CD4-positive, alpha-beta T cell treated with Interleukin-12 subunit alpha and Interleukin-12 subunit beta, for 1 hour (primary cell): ENCODE measurements around the gene SMAD3.
A peak's percentile ranks its signal among the peaks of the same experiment; 100 is the strongest.

ENCODE experiments used
- DNase-seq: peaks from one replicate; pipeline ENCODE4 v3.0.0-alpha.2; 2020

SMAD3 gene

DNA sequence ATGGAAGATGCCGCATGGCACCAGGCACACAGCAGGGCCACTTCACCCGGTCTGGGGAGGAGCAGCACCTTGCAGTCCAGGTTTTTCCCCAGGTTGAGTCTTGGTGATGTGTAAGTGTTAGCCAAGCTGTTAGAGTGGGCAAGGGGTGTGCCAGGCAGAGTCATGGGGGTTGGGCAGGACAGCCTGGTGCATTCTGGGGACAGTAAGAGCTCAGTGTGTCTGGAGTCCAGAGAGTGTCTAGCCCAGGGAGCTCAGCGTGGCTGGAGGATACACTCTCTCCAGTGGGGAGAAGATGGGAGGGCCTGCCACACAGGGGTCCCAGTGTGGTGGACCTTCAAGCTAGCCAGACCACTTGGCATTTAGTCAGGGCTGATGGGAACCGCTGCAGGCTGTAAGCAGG lies 101.7 kb downstream of the SMAD3 start:
- no peak for DNase-seq

GRCh38 chr15:67168694-67169093 lies 103.3 kb downstream of the SMAD3 start:
- no peak for DNase-seq

- no peak for DNase-seq
These were observed 104.9 kb downstream of the SMAD3 start for GRCh38 chr15:67170143-67170925.

DNA sequence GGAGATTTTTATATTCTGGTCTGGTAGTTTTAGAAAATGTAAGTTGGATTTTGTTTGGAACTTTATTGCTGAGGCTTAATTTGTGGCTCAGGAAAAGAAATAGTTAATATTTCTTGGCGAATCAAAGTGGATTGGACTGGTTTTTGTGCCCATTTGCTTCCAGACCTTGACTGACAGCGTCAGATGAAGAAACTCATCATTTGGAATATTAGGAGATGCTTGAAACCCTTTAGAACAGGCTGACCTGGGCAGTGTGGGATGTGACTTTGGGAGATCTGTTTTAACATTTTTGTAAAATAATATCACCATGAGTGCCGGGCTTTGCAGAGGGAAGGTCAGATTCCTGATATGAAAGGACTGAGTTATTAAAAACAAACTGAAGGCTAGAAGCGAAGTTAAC lies 106.1 kb downstream of the SMAD3 start:
- no peak for DNase-seq

GRCh38 chr15:67172172-67172571 lies 106.8 kb downstream of the SMAD3 start:
- no peak for DNase-seq

DNA sequence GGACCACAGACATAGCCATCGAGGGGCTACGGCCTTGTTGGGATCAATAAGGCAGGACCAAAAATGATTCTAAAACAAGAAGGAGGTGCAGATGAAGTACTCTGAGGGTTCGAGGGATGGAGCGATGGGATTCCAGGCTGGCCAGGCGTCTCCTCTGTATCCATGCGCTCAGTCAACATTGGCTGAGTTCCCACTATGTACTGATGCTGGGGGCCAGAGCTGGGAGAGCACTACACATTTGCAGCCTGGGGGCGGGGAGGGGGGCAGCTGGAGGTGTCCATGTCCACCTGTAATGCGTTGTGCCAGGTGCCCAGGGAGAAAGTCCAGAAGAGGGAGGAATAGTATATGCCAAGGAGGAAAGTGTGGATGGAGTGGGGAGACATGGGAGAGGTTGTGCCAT lies 107.6 kb downstream of the SMAD3 start:
- no peak for DNase-seq

GRCh38 chr15:67173786-67174185 lies 108.4 kb downstream of the SMAD3 start:
- no peak for DNase-seq

DNA sequence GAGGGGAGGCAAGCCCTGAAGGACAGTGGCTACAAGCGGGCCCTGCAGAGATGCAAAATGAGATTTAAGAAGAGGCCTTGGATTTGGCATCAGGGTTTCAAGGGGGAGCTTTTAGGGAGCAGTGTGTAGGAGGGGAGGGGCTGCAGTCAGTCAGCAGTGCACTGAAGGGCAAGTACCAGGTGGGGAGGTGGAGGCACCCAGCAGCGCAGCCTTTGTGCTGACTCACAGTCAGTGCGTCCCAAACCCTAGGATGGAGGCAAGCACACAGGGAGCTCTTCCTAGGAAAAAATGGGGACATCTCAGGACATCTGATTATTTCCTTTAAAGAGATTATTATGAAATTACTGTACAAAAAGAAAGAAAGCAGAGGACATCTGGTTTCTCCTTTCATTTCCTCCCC lies 109.0 kb downstream of the SMAD3 start:
- no peak for DNase-seq

DNA sequence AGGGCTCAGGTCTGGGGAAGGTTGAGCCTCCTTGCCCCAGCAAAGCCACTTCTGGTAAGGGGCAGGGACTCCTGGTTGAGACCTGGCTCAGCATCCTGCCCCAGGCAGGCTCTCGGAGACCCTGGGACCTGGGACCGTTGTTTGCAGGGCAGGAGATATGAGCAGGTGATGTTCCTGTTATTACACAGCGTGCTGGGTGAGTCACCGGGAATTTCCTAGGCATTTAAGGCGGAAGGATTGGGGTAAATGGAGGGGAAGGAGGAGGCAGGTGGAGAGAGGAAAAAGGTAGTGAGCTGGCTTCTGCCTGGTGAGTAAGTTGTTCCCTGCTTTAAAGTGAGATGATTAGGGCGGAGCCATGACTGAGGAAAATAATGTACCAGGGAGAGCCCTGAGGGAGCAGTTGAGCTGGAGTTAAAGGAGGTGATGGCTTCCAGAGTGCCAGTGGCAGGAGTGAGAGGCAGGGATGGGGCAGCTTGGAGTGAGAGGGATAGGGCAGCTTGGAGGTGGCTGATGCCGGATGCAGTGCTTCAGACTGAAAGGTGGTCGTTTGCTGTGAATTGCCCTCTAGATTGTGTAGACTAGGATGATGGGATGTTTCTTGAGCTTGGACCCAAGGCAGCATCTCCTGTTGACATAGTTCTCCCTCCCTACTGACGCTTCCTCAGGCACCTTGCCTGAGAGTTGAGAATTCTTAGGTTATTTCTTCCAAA lies 109.6 kb downstream of the SMAD3 start:
- no peak for DNase-seq

GRCh38 chr15:67175643-67176071 lies 110.3 kb downstream of the SMAD3 start:
- peak; percentile 31 for DNase-seq

GRCh38 chr15:67176195-67176971 lies 111.0 kb downstream of the SMAD3 start:
- no peak for DNase-seq

DNA sequence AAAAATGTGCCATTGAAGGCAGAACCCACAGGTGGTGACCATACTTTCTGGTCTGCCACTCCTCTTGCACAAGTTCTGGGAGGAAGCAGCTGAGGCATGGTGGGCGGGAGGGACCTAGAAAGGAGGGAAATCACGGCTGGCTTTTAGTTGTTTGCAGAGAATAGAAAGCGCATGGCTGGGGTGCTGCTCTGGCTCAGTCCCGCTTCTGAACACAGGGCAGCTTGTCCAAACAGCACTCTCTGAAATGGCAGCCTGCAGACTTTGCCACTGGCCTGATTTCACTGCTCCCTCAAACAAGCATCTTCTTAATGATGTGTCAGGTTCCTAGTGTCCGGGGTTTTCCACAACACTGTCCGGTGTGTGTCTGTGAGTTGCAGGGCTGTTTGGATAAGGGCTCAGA lies 112.3 kb downstream of the SMAD3 start:
- no peak for DNase-seq

DNA sequence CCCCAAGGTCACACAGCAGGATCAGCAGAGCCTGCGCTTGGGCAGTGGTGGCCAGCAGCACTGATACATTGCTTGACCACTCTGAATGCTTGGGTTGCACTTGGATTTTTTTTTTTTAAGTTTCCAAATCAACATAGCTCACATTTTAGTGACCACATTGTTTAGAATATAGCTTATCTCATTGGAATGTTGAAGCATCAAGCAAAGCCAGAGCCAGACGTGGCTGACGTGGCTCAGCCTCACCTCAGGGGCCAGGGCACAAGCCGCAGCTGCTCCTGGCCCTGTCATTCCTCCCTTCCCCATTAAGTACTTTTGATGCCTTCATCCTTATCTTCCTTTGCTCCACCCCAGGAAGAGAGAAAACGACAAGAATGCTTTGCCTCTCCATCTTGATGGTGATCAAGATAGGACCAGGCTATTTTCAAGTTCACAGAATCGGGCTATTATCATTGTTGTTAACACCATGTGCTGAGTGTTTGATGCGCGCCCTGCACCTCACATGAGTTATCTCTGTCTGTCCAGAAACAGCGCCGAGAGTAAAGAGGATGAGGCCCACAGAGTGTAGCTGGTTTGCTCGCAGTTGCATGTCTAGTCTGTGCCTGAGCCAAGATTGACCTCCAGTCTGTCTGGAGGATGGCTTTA lies 113.3 kb downstream of the SMAD3 start:
- DNase-seq, result no peak

DNA sequence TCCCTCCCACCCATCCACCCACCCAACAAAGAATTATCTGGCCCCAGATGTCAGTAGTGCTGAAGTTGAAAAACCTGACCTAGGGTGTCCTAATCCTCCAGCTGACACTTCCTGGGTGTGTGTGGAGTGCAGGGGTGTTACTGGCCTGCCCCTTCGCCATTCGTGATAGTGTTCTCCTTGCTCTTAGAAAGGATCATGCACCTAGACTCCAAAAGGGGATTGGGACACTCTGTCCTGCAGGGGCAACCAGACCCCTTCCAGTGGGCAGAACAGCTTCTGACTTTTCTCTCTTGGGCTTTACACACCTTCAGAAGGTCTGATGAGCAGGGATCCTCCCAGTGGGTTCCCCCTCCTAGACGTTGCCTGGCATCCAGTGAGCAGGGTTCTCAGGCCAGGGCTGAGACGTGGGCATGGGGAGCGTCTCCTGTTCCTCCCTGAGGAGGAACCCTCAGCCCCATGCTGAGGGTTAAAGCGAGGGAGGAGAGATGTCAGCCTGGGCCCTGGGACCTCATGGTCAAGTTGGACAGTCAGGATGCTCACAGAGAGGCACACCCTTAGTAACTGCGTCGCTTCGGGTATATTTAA lies 114.1 kb downstream of the SMAD3 start:
- DNase-seq, result no peak

GRCh38 chr15:67180035-67180434 lies 114.6 kb downstream of the SMAD3 start:
- DNase-seq, result no peak

DNA sequence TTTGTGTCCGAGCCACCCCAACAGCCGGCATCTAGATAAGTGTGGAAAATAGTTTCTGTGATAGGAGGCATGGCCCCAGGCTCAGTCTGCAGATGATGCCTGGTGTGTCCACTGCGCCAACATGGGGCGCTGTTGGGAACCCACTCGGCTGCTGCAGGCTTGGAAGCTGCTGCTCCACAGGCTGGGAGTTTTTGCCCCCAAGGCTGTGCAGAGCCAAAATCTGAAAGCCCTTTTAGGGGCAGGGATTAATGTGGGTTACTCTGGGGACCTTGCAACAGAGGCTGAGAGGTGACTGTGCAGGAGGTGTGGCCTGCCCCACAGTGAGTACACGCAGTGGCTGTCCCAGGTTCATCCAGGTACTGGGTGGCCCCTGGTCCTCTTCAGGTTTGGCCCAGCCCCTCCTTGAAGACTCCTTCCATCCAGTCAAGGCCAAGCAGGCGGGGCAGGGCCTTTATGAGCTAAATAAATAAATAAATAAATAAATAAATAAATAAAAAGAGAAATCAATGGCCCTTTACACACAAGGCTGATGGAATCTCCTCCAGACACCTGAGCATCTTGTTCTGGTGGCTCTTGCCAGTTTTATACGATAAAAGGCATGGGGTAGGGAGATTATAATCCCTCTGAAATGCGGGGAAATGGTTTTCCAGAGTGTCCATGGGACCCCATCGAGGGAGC lies 115.3 kb downstream of the SMAD3 start:
- DNase-seq, result no peak

- peak; percentile 17 for DNase-seq
These were observed 115.8 kb downstream of the SMAD3 start for GRCh38 chr15:67181221-67181639.

- DNase-seq, result no peak
These were observed 118.2 kb downstream of the SMAD3 start for GRCh38 chr15:67183443-67184169.

GRCh38 chr15:67184208-67184925 lies 119.0 kb downstream of the SMAD3 start:
- DNase-seq, result no peak

DNA sequence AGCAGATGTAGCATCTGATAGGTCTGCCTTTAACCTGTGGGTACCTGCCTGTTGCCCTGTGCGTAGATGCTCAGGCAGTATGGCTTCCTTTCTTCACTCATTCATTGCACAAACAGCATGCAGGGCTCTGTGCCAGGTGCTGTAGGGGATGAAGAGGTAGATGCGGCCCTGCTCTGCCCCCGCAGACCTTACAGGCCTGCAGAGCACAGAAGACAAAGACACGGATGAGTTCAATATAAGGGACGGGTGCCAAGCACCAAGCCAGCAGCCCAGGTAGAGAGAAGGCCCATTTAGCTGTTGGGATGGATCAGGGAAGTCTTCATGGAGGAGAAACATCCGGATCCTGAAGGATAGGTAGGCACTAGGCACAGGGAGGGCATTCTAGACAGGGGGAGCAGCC lies 119.6 kb downstream of the SMAD3 start:
- DNase-seq, result no peak
